Upper lobe of right lung (tissue), 1 donor: ENCODE results near the gene ALDH3A2. TPM values are rescaled to one million over a fixed set of nuclear protein-coding genes. Genes with fewer than 3 reads are reported as not detected.

Experiments used
- ATAC-seq: fragments of 200-7000 bp; cut with Tn5 transposase; one replicate; pipeline ENCODE4 v1.9.1; 2020; ENCODE audit warnings: mild to moderate bottlenecking, moderate library complexity
- DNase-seq: peaks from one replicate; pipeline ENCODE4 v3.0.0-alpha.2; 2020
- H3K27ac ChIP-seq: fragments of 200-600 bp; one replicate; pipeline ENCODE4 v1.8.0; 2022
- H3K27me3 ChIP-seq: fragments of 200-600 bp; one replicate; pipeline ENCODE4 v1.8.0; 2022; ENCODE audit warnings: mild to moderate bottlenecking
- H3K36me3 ChIP-seq: fragments of 200-600 bp; one replicate; pipeline ENCODE4 v1.8.0; 2022
- H3K4me1 ChIP-seq: fragments of 200-600 bp; one replicate; pipeline ENCODE4 v1.8.0; 2022
- H3K4me3 ChIP-seq: fragments of 200-600 bp; one replicate; pipeline ENCODE4 v1.8.0; 2022; ENCODE audit warnings: mild to moderate bottlenecking
- H3K9me3 ChIP-seq: fragments of 200-600 bp; one replicate; pipeline ENCODE4 v1.8.0; 2022
- intact Hi-C: fragments of 100-400 bp; cut with DNase I; formaldehyde crosslinking; loops from one replicate; pipeline ENCODE4 v1.11.0; 2022
- total RNA-seq: library from RNA; stranded (reverse); fragmentation: NEBNext Ultra II Directional; extraction: Animal tissue kit (Norgen Biotek cat#: 25700); gene quantifications from one replicate; pipeline ENCODE4 v1.2.1, GENCODE V29; 2021
- TF ChIP-seq, protein P1 (sequence below): fragments of 200-600 bp; IDR thresholded peaks from one replicate; pipeline ENCODE4 v1.8.0; 2022; ENCODE audit warnings: antibody characterized with exemption
- donor health status: DM: no; HTN: yes; CAD: no; lungs with severe emphysema.

The ALDH3A2 gene
- total RNA-seq, 1 donor from 2014 or later: 134 TPM

DNA sequence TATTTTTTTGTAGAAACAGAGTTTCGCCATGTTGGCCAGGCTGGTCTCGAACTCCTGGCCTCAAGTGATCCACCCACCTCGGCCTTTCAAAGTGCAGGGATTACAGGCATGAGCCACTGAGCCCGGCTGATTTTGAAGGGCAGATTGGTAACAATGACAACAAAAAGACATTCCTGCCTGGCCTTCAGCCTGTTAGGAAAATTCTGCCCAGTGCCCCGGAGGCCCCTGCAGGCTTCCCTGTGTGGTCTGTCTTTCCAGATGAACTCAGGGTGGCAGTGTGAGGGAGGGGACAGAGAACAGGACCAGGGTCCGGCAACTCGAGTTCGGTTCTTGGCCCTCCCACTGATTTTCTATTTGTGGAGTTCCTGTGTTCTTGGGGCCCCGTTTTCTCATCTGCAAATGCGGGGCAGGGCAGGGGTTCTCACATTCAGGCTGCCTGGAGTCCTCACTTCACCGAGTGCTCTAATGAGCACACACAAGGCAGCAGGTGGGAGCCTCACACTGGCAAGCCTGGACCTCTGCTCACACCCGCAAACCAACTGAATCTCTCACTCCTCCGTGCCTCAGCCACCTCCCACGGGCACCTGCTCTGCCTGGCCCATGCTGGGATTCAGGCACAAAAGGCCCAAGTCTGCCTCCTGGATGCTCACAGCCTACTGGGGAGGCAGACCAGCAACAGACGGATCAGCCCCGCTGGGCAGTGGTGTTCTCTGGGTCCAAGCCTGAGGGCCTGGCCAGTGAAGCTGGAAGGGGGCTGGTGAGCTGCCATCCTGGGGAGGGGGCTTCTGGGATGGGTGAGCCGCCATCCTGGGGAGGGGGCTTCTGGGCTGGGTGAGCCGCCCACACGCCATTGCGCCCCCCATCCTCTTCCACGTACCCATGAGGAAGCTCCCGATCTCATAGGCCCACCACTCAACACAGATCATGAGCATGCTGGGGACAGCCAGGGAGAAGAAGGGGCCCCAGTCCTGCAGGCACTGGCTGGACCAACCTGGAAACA, 57.5 kb downstream of the ALDH3A2 start:
- no peaks in the 10 kb centered on the region for H3K9me3 ChIP-seq
- H3K4me3 ChIP-seq: no peak overlapping the region
- TF ChIP-seq, protein P1, sequence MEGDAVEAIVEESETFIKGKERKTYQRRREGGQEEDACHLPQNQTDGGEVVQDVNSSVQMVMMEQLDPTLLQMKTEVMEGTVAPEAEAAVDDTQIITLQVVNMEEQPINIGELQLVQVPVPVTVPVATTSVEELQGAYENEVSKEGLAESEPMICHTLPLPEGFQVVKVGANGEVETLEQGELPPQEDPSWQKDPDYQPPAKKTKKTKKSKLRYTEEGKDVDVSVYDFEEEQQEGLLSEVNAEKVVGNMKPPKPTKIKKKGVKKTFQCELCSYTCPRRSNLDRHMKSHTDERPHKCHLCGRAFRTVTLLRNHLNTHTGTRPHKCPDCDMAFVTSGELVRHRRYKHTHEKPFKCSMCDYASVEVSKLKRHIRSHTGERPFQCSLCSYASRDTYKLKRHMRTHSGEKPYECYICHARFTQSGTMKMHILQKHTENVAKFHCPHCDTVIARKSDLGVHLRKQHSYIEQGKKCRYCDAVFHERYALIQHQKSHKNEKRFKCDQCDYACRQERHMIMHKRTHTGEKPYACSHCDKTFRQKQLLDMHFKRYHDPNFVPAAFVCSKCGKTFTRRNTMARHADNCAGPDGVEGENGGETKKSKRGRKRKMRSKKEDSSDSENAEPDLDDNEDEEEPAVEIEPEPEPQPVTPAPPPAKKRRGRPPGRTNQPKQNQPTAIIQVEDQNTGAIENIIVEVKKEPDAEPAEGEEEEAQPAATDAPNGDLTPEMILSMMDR: no peak
- no peak overlapping the region for H3K27ac ChIP-seq
- peaks cover 11% of the 10 kb centered on the region for H3K4me1 ChIP-seq
- H3K27me3 ChIP-seq: no peaks in the 10 kb centered on the region
- DNase-seq: no peak
- no peaks in the 10 kb centered on the region for H3K36me3 ChIP-seq
- intact Hi-C loops: no loop called here
- no peak for ATAC-seq

DNA sequence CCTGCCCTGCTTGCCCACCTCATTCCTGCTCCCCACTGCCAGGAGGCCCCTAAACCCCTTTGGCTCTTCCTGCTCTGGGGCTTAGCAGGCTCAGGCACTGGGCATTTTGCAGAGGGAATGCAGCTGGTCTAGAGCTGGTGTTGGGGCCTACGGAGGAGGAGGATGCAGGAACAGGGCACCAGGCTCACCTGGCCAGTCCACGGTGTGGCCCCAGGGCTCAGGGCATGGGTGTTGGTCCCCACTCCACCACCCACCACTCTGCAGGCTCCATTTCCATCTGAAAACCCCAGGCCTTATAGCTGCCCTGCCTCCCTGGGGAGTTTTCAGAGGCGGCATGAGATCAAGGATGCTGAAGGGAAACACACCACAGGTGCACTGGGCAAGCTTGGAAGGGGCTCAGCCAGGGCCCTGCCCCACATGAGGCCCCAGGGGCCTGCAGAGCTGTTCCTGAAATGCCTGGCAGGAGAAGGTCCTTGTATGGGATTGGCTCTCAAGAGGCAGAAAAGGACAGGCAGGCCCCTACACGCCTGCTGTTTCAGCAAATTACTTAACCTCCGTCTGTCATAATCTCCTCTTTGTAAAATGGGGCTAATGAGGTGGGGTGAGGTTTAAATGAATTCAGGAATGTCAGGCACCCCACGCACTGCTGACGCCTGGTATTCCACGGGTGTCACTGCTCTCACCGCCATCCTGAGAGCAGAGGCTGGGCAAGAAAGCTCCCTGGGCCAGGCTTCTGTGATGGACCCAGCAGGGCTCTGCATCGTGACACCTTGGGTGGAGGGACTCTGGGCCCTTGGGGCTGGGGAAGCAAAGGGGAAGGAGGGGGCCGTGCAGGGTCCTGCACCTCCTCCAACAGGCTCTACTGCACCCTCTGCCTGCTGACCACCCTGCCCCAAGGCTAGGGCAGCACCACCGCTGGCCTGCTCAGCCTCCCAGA, 58.5 kb downstream of the ALDH3A2 start:
- TF ChIP-seq, protein P1: no peak
- intact Hi-C loops: no loop called here
- ATAC-seq: no peak
- Histone ChIP-seq H3K27me3 (no peaks in the 10 kb centered on the region), H3K4me1 (peaks cover 11% of the 10 kb centered on the region), H3K27ac (no peak overlapping the region), H3K36me3 (no peaks in the 10 kb centered on the region), H3K4me3 (no peak overlapping the region), H3K9me3 (no peaks in the 10 kb centered on the region)
- no peak for DNase-seq

DNA sequence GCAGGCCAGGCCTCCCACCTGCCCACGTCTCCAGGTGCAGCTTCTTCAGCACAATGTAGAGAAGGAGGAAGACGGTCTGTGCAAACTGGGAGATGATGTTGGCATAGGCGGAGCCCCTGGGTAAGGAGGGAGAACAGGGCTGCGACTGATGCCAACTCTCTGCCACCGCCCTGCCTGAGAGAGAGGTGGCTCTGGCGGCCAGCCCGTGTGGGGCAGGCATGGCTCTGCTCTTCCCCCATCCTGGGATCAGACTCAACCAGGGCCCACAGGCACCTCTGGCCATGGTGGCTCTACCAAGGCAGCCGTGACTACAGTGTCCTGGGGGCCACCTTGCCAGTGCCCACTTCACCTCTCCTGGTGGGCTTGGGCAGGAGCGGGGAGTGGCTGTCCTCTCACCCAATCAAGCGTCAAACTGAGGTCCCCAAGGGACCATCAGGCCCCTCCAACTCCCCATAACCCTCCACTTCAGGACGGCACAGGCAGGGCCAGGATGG, 59.2 kb downstream of the ALDH3A2 start:
- H3K4me1 ChIP-seq: peaks cover 11% of the 10 kb centered on the region
- H3K27me3 ChIP-seq: no peaks in the 10 kb centered on the region
- intact Hi-C loops: no loop called here
- TF ChIP-seq, protein P1: no peak
- no peaks in the 10 kb centered on the region for H3K36me3 ChIP-seq
- H3K9me3 ChIP-seq: no peaks in the 10 kb centered on the region
- H3K27ac ChIP-seq: no peak overlapping the region
- DNase-seq (no peak), ATAC-seq (no peak)
- no peak overlapping the region for H3K4me3 ChIP-seq

DNA sequence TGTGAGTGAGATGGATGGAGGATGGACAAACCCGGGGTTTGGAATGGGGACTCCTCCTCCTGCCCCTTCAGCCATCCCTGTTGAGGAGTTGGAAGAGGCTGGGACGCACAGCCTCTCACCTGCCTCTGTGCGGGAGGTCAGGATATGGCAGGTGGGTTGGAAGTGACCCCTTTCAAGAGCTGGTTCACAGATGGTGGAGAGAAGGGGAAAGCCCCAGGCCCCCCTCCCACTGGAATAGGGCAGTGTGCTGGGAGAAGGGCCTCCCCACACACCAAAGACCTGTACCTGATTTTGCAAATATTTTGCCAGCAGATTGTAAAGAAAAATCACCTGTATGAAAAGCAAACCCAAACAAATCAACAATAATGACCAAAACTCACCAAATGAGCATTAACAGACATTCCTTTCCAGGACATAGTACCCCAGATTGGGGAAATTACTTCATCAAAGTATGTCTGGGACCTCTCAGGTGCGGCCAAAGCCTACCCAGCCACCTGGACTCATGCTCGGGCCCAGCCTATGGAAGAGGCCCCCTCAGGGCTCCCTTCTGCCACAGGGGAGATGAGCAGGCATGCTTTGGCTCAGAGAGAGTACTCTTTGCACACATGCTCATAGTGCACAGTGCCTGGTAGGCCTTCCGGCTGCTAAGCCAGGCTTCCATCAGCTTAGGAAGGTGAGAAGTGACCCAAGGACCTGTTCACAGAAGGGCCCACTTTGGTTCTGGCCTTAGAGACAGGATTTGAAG, 60.1 kb downstream of the ALDH3A2 start:
- ATAC-seq (no peak), DNase-seq (no peak)
- Histone ChIP-seq H3K4me3 (no peak overlapping the region), H3K4me1 (peaks cover 3% of the 10 kb centered on the region), H3K9me3 (no peaks in the 10 kb centered on the region), H3K27me3 (no peaks in the 10 kb centered on the region), H3K27ac (no peak overlapping the region), H3K36me3 (no peaks in the 10 kb centered on the region)
- intact Hi-C loops: no loop called here
- TF ChIP-seq, protein P1: no peak

DNA sequence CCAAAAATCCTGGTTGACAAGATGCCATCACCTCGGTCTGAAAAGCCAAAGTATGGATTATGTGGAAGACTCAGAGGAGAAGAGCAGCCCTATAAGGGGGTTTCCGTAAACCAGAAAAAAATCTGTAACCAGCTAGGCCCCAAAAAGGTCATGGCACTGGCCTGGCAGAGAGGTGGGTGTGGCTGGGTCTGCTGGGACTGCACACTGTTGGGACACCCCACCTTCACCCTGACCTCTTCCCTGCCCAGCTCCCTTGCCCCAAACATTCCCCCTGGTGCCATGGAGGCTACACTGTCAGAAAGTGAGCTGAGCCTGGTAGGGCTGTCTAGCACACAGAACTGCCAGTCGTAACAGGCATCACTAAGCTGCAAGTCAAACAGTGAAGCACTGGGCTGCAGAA, 61.3 kb downstream of the ALDH3A2 start:
- Histone ChIP-seq H3K36me3 (no peaks in the 10 kb centered on the region), H3K4me3 (no peak overlapping the region), H3K27ac (no peak overlapping the region), H3K27me3 (no peaks in the 10 kb centered on the region), H3K4me1 (no peaks in the 10 kb centered on the region), H3K9me3 (no peaks in the 10 kb centered on the region)
- intact Hi-C loops: no loop called here
- TF ChIP-seq, protein P1: no peak
- DNase-seq (no peak), ATAC-seq (no peak)
